Neural progenitor cell (in vitro differentiated cells): Measurements from ENCODE around the gene TMEM273. TPM values are rescaled to one million over a fixed set of nuclear protein-coding genes. Genes with fewer than 3 reads are reported as not detected.

Experiments used
- DNase-seq: peaks from one replicate; pipeline ENCODE4 v3.0.0-alpha.2; 2016; ENCODE audit warnings: low spot score
- H2AFZ ChIP-seq: fragments of 200-600 bp; sonication (generic); replicated peaks from 2 replicates; pipeline ENCODE4 v1.6.1; 2016; ENCODE audit warnings: antibody characterized with exemption
- H3F3A ChIP-seq: fragments of 200-600 bp; sonication (generic); 2 replicates; pipeline ENCODE4 v1.6.1; 2016; ENCODE audit warnings: antibody characterized with exemption, low read depth
- H3K27ac ChIP-seq: fragments of 200-600 bp; sonication (generic); 2 replicates; pipeline ENCODE4 v1.5.1; 2016; ENCODE audit warnings: mild to moderate bottlenecking
- H3K27me3 ChIP-seq: fragments of 200-600 bp; sonication (generic); 2 replicates; pipeline ENCODE4 v1.6.1; 2016; ENCODE audit warnings: mild to moderate bottlenecking, moderate library complexity
- H3K36me3 ChIP-seq: fragments of 200-600 bp; sonication (generic); 2 replicates; pipeline ENCODE4 v1.5.1; 2016
- H3K4me1 ChIP-seq: fragments of 200-600 bp; sonication (generic); 2 replicates; pipeline ENCODE4 v1.6.1; 2016; ENCODE audit warnings: mixed run types
- H3K4me2 ChIP-seq: fragments of 200-600 bp; sonication (generic); 2 replicates; pipeline ENCODE4 v1.6.1; 2016
- H3K4me3 ChIP-seq: fragments of 200-600 bp; sonication (generic); 2 replicates; pipeline ENCODE4 v1.5.1; 2016
- H3K79me2 ChIP-seq: fragments of 200-600 bp; sonication (generic); 2 replicates; pipeline ENCODE4 v1.6.1; 2016; ENCODE audit warnings: low read depth
- H3K9ac ChIP-seq: fragments of 200-600 bp; sonication (generic); 2 replicates; pipeline ENCODE4 v1.6.1; 2016
- H3K9me3 ChIP-seq: fragments of 200-600 bp; sonication (generic); 2 replicates; pipeline ENCODE4 v1.5.1; 2016; ENCODE audit warnings: low read depth
- H4K20me1 ChIP-seq: fragments of 200-600 bp; sonication (generic); 2 replicates; pipeline ENCODE4 v1.6.1; 2016; ENCODE audit warnings: low read depth
- H3K27ac Mint-ChIP-seq: 3 replicates; pipeline ENCODE4 v1.8.0; 2021; ENCODE audit warnings: mixed read lengths
- H3K27me3 Mint-ChIP-seq: 2 replicates; pipeline ENCODE4 v1.8.0; 2022; ENCODE audit warnings: low read depth, mild to moderate bottlenecking, inconsistent platforms, moderate library complexity, mixed read lengths; ENCODE audit not compliant: insufficient read depth
- H3K36me3 Mint-ChIP-seq: 3 replicates; pipeline ENCODE4 v1.8.0; 2021; ENCODE audit warnings: mixed read lengths
- H3K4me1 Mint-ChIP-seq: 3 replicates; pipeline ENCODE4 v1.8.0; 2021; ENCODE audit warnings: mixed read lengths
- H3K4me3 Mint-ChIP-seq: 3 replicates; pipeline ENCODE4 v1.8.0; 2021; ENCODE audit warnings: mild to moderate bottlenecking, moderate library complexity, mixed read lengths
- H3K9me3 Mint-ChIP-seq: 3 replicates; pipeline ENCODE4 v1.8.0; 2020; ENCODE audit warnings: mixed read lengths
- EZH2 ChIP-seq: fragments of 200-600 bp; sonication (generic); IDR thresholded peaks from 2 replicates; pipeline ENCODE4 v1.6.1; 2017; ENCODE audit warnings: antibody characterized with exemption, mild to moderate bottlenecking, moderate library complexity
- EZH2phosphoT487 ChIP-seq: fragments of 200-600 bp; sonication (generic); IDR thresholded peaks from 2 replicates; pipeline ENCODE4 v1.6.1; 2017; ENCODE audit warnings: antibody characterized with exemption
- total RNA-seq: library from RNA; depleted of rRNA; stranded (reverse); fragments of >200 nt; gene quantifications from 2 replicates; pipeline ENCODE4 v1.2.3, GENCODE V29; 2015; ENCODE audit warnings: low replicate concordance
- TF ChIP-seq, protein P1 (sequence below): fragments of 200-600 bp; sonication (generic); IDR thresholded peaks from 2 replicates; pipeline ENCODE4 v1.5.1; 2017; ENCODE audit warnings: antibody characterized with exemption, mild to moderate bottlenecking

TMEM273 gene
- total RNA-seq, 1 donor from 2014 or later, result not detected

DNA sequence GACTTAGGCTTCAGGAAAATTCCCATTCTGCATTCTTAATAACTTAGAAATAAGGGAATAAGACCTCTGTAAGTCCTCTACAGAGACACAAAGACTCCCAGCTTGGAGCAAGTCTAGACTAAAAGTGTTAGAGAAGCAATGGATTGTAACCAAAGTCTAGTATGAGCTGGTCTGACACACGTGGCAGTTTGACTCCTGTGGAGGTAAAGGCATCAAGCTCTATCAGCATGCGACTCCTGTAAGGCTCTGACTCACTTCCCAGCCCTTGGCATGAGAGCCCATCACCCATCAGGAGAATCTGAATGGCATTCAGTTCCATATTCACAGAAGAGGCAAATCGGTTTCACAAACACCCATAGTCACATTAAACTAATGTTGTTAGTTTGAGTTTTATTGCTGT is 68.4 kb downstream of the TMEM273 start:
- Histone ChIP-seq H2AFZ (no peak overlapping the region), H3K9me3 (no peaks in the 10 kb centered on the region), H3K36me3 (no peaks in the 10 kb centered on the region), H3K27me3 (peaks cover 11% of the 10 kb centered on the region), H3K9ac (no peak overlapping the region), H3F3A (peaks cover 21% of the 10 kb centered on the region), H3K27ac (no peak overlapping the region), H3K4me1 (peaks cover 19% of the 10 kb centered on the region), H4K20me1 (no peaks in the 10 kb centered on the region), H3K4me3 (no peak overlapping the region), H3K4me2 (no peak overlapping the region), H3K79me2 (no peaks in the 10 kb centered on the region)
- H3K4me3 Mint-ChIP-seq, result no peak overlapping the region
- no peaks in the 10 kb centered on the region for H3K9me3 Mint-ChIP-seq
- TF ChIP-seq, protein P1, sequence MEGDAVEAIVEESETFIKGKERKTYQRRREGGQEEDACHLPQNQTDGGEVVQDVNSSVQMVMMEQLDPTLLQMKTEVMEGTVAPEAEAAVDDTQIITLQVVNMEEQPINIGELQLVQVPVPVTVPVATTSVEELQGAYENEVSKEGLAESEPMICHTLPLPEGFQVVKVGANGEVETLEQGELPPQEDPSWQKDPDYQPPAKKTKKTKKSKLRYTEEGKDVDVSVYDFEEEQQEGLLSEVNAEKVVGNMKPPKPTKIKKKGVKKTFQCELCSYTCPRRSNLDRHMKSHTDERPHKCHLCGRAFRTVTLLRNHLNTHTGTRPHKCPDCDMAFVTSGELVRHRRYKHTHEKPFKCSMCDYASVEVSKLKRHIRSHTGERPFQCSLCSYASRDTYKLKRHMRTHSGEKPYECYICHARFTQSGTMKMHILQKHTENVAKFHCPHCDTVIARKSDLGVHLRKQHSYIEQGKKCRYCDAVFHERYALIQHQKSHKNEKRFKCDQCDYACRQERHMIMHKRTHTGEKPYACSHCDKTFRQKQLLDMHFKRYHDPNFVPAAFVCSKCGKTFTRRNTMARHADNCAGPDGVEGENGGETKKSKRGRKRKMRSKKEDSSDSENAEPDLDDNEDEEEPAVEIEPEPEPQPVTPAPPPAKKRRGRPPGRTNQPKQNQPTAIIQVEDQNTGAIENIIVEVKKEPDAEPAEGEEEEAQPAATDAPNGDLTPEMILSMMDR, result no peak
- TF ChIP-seq EZH2 (no peak), EZH2phosphoT487 (no peak)
- H3K36me3 Mint-ChIP-seq, result no peaks in the 10 kb centered on the region
- DNase-seq, result no peak
- no peak overlapping the region for H3K27ac Mint-ChIP-seq
- peaks cover 20% of the 10 kb centered on the region for H3K4me1 Mint-ChIP-seq
- H3K27me3 Mint-ChIP-seq, result peaks cover 8% of the 10 kb centered on the region

DNA sequence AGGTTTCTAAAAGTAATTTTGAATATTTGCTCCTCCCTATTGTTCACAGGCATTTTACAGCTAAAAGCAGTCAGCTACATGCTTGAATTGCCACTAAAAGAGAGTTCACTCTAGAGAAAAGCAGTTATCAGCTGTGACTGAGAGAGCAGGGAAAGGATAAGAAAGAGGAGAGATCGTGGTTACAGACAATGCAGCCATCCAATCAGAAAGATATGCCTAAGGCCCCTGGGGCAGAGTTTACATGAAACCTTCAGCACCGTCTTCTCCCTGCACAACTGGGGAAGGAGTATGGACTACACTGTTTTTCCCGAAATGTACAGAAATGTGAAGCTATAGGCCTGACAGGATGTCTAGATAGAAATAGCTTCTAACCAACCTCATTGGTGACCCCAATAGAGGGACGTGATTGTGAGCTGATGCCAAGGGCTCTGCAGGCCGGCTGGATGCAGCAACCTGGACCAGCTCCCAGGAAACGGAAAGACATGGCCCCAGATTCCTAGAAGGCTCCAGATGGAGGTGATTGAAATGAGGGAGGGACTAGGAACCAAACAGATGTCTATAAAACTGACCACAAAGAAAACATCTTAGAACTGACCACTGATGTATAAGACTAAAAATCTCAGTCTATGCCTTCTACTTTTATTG is 69.6 kb downstream of the TMEM273 start:
- Histone ChIP-seq H3K4me1 (peaks cover 22% of the 10 kb centered on the region), H3K36me3 (no peaks in the 10 kb centered on the region), H2AFZ (peak overlapping the region; percentile 58), H3K9me3 (no peaks in the 10 kb centered on the region), H3K27ac (no peak overlapping the region), H3K27me3 (peaks cover 23% of the 10 kb centered on the region), H3K4me3 (no peak overlapping the region), H3K9ac (no peak overlapping the region), H3K79me2 (no peaks in the 10 kb centered on the region), H4K20me1 (no peaks in the 10 kb centered on the region), H3K4me2 (peak overlapping the region; percentile 51), H3F3A (peaks cover 30% of the 10 kb centered on the region)
- TF ChIP-seq EZH2phosphoT487 (no peak), EZH2 (no peak)
- TF ChIP-seq, protein P1, result no peak
- H3K27me3 Mint-ChIP-seq, result peaks cover 10% of the 10 kb centered on the region
- DNase-seq, result peak; percentile 53
- H3K9me3 Mint-ChIP-seq, result no peaks in the 10 kb centered on the region
- H3K4me3 Mint-ChIP-seq, result no peak overlapping the region
- peaks cover 20% of the 10 kb centered on the region for H3K4me1 Mint-ChIP-seq
- no peaks in the 10 kb centered on the region for H3K36me3 Mint-ChIP-seq
- peak overlapping the region; percentile 61 for H3K27ac Mint-ChIP-seq

DNA sequence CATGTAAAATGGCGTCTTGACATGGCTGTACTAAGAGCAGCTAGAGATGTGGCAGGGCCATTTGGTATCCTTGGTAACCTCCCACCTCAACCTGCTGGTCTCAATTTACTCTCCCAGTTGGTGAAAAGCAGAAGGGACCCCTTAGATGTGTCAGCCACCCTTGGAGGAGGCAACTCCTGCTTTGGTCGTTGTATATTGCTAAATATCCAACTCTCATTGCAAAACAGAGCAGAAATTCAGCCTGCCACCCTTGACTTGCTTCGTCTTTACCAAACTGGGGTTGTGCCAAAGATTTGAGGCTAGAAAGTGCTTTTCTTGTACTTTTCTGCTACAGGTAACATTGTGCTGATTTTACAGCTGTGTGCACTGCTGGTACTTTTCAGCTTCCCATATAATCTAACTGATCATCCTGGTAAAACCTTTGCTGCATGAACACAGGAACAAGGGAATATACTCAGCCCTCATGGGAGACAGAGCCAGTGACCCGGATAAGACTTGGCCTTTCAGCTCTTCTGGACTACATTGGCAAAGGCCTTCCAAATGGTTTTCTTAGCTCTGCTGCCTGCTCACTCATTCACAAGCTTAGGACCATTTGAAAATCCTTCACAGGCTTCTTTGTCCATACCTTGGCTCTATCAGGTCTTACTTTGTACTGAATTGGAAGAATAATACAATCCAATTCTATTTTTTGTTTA is 70.7 kb downstream of the TMEM273 start:
- no peaks in the 10 kb centered on the region for H3K79me2 ChIP-seq
- H3K9me3 Mint-ChIP-seq, result no peaks in the 10 kb centered on the region
- H3K27me3 ChIP-seq, result peaks cover 25% of the 10 kb centered on the region
- H3K4me3 Mint-ChIP-seq, result no peak overlapping the region
- H3F3A ChIP-seq, result peaks cover 30% of the 10 kb centered on the region
- no peaks in the 10 kb centered on the region for H4K20me1 ChIP-seq
- H3K27ac Mint-ChIP-seq, result no peak overlapping the region
- no peak for DNase-seq
- H3K4me1 ChIP-seq, result peaks cover 22% of the 10 kb centered on the region
- no peak overlapping the region for H2AFZ ChIP-seq
- H3K36me3 Mint-ChIP-seq, result no peaks in the 10 kb centered on the region
- no peak overlapping the region for H3K4me3 ChIP-seq
- no peak overlapping the region for H3K9ac ChIP-seq
- H3K4me2 ChIP-seq, result no peak overlapping the region
- H3K27me3 Mint-ChIP-seq, result peaks cover 11% of the 10 kb centered on the region
- TF ChIP-seq, protein P1, result no peak
- TF ChIP-seq EZH2 (no peak), EZH2phosphoT487 (no peak)
- no peak overlapping the region for H3K27ac ChIP-seq
- no peaks in the 10 kb centered on the region for H3K9me3 ChIP-seq
- H3K4me1 Mint-ChIP-seq, result peaks cover 20% of the 10 kb centered on the region
- H3K36me3 ChIP-seq, result no peaks in the 10 kb centered on the region
